GM12875 (cell line): ENCODE results near the gene ST7L.
A peak's percentile ranks its signal among the peaks of the same experiment; 100 is the strongest.
"Not testable (repeated sequence)": the region's sequence is repeated elsewhere in the genome, so short reads cannot be mapped to it uniquely, and the experiment has no call there.

ENCODE experiments used
- H3K4me3 ChIP-seq: one replicate; pipeline ENCODE4 v1.5.1; 2011; ENCODE audit warnings: low read depth, low read length, control low read depth
- CTCF ChIP-seq: IDR thresholded peaks from 2 replicates; pipeline ENCODE4 v1.5.1; 2011; ENCODE audit warnings: low read depth, mild to moderate bottlenecking, control low read depth, inconsistent platforms, low read length, moderate library complexity, borderline replicate concordance; ENCODE audit not compliant: insufficient read depth

The ST7L gene

DNA sequence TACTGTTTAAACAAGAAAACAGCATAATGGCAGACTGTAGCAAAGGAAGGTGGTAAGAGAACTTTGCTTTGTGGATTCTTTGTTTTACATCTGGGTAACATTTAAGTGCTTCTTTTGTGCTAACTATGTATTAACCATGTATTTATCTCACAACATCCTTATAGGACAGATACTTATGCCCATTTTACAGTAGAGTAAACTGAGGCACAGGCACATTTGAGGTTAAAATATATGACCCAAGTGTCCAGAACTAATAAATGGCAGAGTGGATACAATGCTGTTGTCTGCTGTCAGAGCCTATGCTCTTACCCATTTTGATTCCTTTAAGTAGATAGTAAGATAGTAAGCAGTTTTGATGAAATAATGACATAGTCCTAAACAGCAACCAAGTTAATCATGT lies 7.9 kb upstream of the ST7L start:
- TF ChIP-seq CTCF = no peak
- H3K4me3 ChIP-seq = no peak overlapping the region

DNA sequence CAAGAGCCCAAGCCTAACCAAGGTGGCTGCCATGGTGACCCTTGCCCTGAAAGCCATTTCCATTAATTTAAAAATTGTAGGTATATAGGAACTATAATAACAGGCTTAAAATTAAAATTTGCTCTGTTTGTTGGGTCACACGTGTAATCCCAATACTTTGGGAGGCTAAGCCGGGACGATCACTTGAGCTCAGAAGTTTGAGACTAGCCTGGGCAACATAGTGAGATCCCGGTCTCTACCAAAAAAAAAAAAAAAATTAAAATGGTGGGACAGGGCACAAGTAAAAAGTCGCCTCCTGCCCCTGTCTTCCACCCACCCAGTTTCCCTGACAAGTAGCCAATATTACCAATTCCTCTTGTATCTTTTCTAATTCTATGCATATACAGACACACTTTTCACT lies 7.3 kb upstream of the ST7L start:
- no peak overlapping the region for H3K4me3 ChIP-seq
- TF ChIP-seq CTCF = no peak

DNA sequence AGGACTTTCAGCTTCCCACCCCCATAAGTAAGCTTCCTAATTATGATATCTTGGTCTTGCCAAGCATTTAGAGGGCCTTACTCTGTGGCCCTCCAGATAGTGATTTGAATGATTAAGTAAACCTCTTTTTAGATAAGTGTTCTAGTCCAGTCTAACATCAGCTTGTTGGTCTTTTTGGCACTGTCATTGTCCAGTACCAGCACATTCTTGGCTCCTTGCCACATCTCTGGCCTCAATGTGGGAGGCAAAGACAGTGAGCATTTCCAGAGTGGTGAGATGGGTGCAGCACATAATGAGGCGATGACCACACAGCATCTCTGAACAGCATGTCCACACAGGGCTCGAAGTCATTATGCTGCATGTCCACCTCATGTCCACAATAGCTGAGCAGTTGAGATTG lies 6.8 kb upstream of the ST7L start:
- H3K4me3 ChIP-seq = no peak overlapping the region
- no peak for TF ChIP-seq CTCF

- not testable (repeated sequence) for H3K4me3 ChIP-seq
Observed at GRCh38 chr1:112624493-112624892, 5.6 kb upstream of the ST7L start.

GRCh38 chr1:112620377-112620695 lies 1.4 kb upstream of the ST7L start:
- peak overlapping the region; percentile 84 for H3K4me3 ChIP-seq
- TF ChIP-seq CTCF = no peak

DNA sequence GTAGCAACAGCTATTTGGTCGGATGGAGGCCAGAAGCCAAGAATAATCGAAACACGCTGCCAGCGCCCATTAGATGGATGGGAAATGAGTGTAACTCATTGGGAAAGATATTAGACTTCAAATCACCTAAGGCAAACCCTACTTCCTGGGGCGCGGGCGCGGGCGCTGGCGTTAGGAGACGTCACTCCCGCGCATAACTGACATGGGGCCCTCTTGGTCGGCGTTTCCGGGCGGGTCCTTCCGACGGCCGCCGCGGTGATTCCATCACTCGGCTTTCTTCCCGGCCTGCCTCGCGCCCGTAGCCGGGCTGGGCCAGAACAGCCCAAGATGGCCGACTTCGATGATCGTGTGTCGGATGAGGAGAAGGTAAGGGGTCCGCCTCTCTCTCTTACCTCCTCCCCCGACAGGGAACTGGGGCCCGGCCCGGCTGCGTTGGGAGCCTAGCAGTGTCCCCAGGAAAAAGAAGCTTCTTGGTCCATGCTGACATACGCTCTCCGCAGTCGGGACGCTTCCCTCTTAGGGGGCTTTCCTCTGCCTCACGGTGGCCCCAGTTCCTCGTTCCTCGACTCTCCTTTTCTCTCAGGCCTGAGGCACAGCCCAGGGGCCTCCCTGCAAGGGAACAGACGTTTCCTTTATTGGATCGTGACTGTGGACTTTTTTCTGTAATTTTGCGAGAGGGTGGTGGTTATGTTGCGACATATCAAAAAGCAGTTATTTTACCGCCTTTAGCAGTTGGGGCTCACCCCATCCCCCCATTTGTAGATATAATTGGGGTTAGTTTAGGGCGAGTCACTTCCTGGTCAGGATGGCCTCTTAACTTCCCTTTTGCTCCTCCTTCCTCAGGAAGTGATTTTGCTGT lies 806 bp upstream of the ST7L start, which contains the start of gene CAPZA1:
TSS of gene CAPZA1 (plus strand) at position 315 of the 859 bp plus-strand sequence. CDS start at position 328, 13 bp downstream.
- peak within 1 kb of the TSS; percentile 84 for H3K4me3 ChIP-seq
- TF ChIP-seq CTCF = no peak

GRCh38 chr1:112618114-112618720 lies 724 bp downstream of the ST7L start:
- TF ChIP-seq CTCF = no peak
- peak overlapping the region; percentile 84 for H3K4me3 ChIP-seq
